GM18517 (cell line): ENCODE results near the gene LAMA4.
"Not testable (repeated sequence)": the region's sequence is repeated elsewhere in the genome, so short reads cannot be mapped to it uniquely, and the experiment has no call there.

Experiments used
- ATAC-seq: cut with Tn5 transposase; IDR thresholded peaks from one replicate; pipeline ENCODE4 v1.9.1; 2021; ENCODE audit warnings: mild to moderate bottlenecking, moderate library complexity; ENCODE audit not compliant: unreplicated experiment

LAMA4 gene

DNA sequence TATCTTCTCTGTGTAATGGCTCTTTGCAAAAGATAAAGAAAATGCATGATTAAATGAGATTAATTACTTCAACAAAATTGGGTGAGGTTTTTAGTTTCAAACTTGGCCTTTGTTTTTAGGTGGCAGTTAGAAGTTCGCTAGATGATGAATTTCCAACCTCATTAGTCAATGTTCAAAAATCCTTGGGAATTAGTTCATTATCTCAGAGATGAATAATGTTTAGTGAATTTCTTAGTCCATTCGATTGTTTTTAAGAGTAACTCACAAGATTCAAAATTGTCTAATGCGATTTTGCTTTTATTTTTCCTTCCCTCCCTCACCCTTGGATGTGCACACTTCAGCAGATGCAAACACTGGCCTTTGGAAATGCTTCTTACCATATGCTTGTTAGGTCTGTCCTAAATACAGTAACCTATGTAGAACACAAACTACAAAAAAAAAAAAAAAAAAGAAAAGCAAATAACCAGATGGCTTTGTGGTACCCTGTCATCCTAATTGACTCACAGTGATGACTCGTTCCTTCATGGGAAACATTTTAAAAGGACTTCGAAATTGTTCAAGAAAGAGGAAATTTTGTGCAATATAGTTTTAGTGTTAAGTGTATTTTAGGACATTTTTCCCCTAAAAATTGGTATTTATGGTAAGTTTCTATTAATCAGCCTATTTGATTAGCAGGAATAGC, 100.3 kb downstream of the LAMA4 start:
- no peak for ATAC-seq

- no peak for ATAC-seq
These were observed 104.0 kb downstream of the LAMA4 start for GRCh38 chr6:112150363-112150762.

- no peak for ATAC-seq
These were observed 104.6 kb downstream of the LAMA4 start for GRCh38 chr6:112149719-112150263.

DNA sequence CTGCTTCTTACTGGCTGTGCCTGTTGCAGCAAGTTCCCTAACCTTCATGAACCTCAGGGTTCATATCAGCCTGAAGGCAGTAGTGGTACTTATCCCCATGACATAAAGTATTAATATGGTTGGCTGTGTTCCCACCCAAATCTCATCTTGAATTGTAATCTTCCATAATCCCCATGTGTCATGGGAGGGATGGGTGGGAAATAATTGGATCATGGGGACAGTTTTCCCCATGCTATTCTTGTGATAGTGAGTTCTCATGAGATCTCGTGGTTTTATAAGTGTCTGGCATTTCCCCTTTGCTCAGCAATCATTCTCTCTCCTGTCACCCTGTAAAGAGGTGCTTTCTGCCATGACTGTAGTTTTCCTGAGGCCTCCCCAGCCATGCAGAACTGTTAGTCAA, 105.1 kb downstream of the LAMA4 start:
- no peak for ATAC-seq

- ATAC-seq = no peak
These were observed 106.3 kb downstream of the LAMA4 start for GRCh38 chr6:112148103-112148502.

DNA sequence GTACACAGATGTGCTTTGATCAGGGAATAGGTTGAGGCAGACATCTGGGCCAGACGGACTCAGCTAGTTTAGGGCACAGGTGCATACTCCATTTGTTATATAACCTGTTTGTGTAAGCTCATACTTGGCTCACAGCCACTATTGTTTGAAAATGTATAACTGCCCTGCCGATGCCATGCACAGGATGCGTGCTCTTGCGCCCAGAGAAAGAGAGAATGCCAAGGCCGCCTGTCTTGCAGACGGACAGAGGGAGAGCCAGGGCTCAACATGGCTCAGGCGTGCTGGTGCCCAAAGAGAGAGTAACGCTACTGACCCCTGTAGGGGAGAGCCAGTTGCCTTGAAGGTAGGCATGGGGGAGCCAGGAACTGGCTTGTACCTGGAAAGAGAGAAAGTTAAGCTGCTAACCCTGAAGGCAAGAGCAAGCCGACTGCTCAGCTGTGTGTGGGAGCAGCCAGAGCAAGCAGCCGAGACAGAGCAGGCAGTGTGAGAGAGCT, 109.2 kb downstream of the LAMA4 start:
- ATAC-seq = no peak

GRCh38 chr6:112144145-112144926, 110.0 kb downstream of the LAMA4 start:
- no peak for ATAC-seq

DNA sequence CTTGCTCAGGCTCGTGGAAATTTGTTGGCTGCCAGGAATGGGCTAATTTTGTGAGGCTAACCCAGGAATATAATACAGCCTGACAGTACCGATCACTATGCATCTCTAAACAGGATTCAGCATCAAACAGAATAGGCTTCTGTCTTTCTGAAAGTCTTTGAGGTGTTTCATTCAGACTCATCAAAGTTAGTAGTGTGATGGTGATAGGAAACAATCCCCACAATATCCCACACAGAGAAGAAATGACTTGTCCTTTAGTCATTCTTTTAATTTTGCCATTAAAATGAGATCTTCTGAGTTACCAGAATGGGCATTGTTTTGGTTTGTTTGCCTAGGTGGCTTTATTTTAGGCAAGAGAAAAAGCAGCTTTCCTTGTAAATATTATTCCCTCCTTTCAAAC, 112.7 kb downstream of the LAMA4 start:
- no peak for ATAC-seq

- no peak for ATAC-seq
These were observed 115.3 kb downstream of the LAMA4 start for GRCh38 chr6:112139052-112139451.

GRCh38 chr6:112130878-112131277, 123.5 kb downstream of the LAMA4 start:
- ATAC-seq = no peak

GRCh38 chr6:112128208-112128607, 126.2 kb downstream of the LAMA4 start:
- ATAC-seq = no peak

- no peak for ATAC-seq
These were observed 130.4 kb downstream of the LAMA4 start for GRCh38 chr6:112123982-112124381.

DNA sequence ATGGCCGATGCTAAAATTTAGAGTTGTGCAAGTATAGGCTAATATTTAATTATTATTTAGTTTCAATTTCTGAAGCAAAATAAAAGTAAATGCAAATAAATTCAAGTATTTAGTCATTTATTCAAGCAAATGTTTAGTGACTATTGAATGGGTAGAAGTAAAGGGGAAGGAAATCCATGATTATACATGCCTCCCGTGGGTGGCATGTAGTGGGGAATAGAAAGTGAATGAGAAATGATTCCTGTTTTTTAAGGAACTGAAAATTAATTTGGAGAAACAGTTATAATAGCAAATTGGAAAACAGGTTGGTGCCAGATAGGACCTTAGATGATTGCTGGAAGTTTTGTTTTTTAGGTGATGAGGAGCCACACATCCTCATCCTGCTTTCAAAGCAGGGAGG, 131.6 kb downstream of the LAMA4 start:
- no peak for ATAC-seq

GRCh38 chr6:112118034-112118433, 136.3 kb downstream of the LAMA4 start:
- ATAC-seq = no peak

GRCh38 chr6:112117554-112117953, 136.8 kb downstream of the LAMA4 start:
- ATAC-seq = no peak

- no peak for ATAC-seq
These were observed 138.1 kb downstream of the LAMA4 start for GRCh38 chr6:112116221-112116620.

- no peak for ATAC-seq
These were observed 139.7 kb downstream of the LAMA4 start for GRCh38 chr6:112114577-112115223.

DNA sequence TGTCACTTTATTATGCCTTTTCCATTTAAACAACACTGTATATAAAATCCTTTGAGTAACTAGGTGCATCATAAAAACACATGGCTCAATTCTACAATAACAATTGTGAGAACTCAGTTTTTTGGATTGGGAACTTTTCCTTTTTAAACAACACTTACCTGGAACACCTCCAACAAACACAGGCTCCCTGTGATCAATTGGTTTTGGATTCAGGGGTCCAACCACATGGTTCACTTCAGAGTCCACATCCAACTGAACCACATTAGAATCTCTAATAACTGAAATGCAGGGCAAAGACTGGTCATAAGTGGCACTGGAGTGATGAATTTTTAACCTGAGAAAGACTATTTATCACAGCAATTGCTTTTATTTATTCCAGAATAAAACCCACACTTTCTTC, 140.4 kb downstream of the LAMA4 start:
- no peak for ATAC-seq

GRCh38 chr6:112113431-112113830, 140.9 kb downstream of the LAMA4 start:
- ATAC-seq = no peak

DNA sequence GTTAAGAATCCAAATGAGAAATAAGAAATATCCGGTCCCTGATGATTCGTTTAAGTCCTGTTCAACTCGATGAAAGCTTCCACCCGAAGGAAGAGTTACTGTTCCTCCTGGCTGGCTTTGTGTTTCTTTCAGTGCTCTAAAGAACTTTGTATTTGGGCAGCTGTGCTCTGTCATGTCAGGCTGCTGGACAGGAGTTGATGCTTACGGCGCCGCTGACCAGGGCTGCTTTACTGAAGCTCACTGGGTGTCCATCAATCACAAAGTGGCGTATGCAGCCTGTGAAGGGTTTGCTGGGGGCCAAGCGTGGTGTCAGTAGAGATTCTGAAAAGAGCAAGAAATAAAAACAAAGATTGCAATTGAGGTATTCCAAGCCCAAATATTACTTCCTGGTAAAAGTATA, 145.1 kb downstream of the LAMA4 start:
- no peak for ATAC-seq

DNA sequence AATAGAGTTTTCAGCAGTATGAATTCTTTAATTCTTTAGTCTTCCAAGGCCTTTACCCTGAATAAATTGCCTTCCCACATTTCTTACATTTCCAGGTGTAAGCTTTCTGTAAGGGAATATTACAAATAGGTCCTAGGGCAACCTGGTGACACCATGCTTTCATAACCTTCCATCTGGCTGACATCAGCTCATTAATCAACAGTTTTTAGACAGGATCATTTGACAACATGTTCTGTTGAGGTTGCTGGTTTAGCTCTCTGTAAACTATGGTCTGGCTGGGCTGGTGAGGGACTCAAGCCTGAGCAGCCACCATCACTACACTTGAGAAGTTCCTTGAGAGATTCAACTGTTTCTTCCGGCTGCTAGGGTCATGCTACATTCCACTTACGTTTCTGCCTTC, 147.8 kb downstream of the LAMA4 start:
- ATAC-seq = no peak

DNA sequence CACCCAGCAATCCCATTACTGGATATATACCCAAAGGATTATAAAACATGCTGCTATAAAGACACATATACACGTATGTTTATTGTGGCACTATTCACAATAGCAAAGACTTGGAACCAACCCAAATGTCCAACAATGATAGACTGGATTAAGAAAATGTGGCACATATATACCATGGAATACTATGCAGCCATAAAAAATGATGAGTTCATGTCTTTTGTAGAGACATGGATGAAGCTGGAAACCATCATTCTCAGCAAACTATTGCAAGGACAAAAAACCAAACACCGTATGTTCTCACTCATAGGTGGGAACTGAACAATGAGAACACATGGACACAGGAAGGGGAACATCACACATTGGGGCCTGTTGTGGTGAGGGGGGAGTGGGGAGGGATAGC, 148.3 kb downstream of the LAMA4 start:
- not testable (repeated sequence) for ATAC-seq
